ENCODE results near the gene UBE3B.

UBE3B gene

DNA sequence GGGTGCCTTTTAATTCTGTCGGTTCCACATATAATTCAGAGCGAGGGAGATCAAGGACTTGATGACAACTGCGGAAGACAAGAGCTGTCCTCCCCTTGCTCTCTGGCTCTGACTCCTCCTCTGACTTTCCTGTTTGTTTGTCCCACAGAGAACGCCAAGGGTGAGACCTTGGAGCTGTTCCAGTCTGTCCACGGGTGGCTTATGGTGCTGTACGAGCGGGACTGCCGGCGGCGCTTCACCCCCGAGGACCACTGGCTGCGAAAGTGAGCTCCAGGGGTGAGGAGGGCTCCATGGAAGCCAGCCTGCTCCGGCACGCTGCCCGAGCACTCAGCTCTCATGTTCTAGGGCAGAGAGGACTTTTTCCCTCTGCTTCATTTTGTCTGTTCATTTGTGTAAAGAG is 32.8 kb downstream of the UBE3B start:
- H3K9me3 ChIP-seq (ENCODE audit: control insufficient read depth, insufficient read depth, low read length): no peaks in the 10 kb centered on the region
- H3K36me3 ChIP-seq (ENCODE audit: control insufficient read depth, insufficient read depth, low read length): peaks cover 27% of the 10 kb centered on the region
- H3K9ac ChIP-seq (ENCODE audit: low read depth, low read length): no peak overlapping the region
- no peaks in the 10 kb centered on the region for H3K4me1 ChIP-seq (ENCODE audit: control insufficient read depth, insufficient read depth, low read length)
- no peaks in the 10 kb centered on the region for H3K27me3 ChIP-seq (ENCODE audit: control insufficient read depth, insufficient read depth, low read length)
- H3K4me3 ChIP-seq (ENCODE audit: low read depth, low read length): no peak overlapping the region

DNA sequence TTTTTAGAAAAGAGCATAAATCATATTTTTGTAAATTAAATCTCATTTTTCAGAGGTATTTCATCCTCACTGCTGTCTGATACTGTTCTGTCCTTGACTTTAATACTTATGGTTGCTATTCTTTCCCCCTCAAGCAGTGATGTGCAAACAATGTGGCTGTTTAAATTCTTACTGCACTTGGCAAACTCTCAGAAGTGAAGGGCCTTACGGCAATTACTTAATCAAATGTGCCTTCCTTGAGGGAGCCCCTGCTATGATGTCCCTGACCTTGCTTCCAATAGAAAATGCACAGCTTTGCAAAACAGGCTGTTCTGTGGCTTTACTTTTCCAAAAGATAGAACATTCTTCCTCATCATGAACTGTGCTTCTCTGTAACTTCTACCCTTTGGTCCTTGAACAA is 35.2 kb downstream of the UBE3B start:
- Histone ChIP-seq H3K36me3 (ENCODE audit: control insufficient read depth, insufficient read depth, low read length) (peaks cover 21% of the 10 kb centered on the region), H3K4me1 (ENCODE audit: control insufficient read depth, insufficient read depth, low read length) (no peaks in the 10 kb centered on the region), H3K9me3 (ENCODE audit: control insufficient read depth, insufficient read depth, low read length) (no peaks in the 10 kb centered on the region), H3K27me3 (ENCODE audit: control insufficient read depth, insufficient read depth, low read length) (no peaks in the 10 kb centered on the region), H3K4me3 (ENCODE audit: low read depth, low read length) (no peak overlapping the region), H3K9ac (ENCODE audit: low read depth, low read length) (no peak overlapping the region)

GRCh38 chr12:109513051-109513450 is 35.6 kb downstream of the UBE3B start:
- H3K9ac ChIP-seq (ENCODE audit: low read depth, low read length): no peak overlapping the region
- no peaks in the 10 kb centered on the region for H3K27me3 ChIP-seq (ENCODE audit: control insufficient read depth, insufficient read depth, low read length)
- no peaks in the 10 kb centered on the region for H3K4me1 ChIP-seq (ENCODE audit: control insufficient read depth, insufficient read depth, low read length)
- no peaks in the 10 kb centered on the region for H3K9me3 ChIP-seq (ENCODE audit: control insufficient read depth, insufficient read depth, low read length)
- no peak overlapping the region for H3K4me3 ChIP-seq (ENCODE audit: low read depth, low read length)
- peaks cover 17% of the 10 kb centered on the region for H3K36me3 ChIP-seq (ENCODE audit: control insufficient read depth, insufficient read depth, low read length)

DNA sequence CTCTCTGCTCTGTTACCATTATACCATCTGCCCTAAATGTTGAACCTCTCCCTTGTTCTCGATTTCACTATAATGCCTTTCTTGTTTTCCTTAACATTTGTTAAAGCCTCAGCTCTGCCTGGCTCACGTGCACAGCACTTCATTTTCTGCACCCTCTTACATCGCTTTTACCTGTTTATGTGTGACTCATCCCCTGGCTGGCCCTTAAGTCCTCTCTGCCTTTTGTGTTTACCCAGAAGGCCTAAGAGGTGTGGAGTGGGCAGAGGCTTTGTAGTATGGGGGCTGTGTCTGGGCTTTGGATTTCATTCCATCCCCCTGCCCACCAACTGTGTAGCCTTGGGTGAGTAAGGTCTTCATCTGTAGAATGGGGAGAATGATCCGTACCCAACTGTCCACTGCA is 36.5 kb downstream of the UBE3B start:
- Histone ChIP-seq H3K9ac (ENCODE audit: low read depth, low read length) (no peak overlapping the region), H3K4me3 (ENCODE audit: low read depth, low read length) (no peak overlapping the region), H3K9me3 (ENCODE audit: control insufficient read depth, insufficient read depth, low read length) (no peaks in the 10 kb centered on the region), H3K4me1 (ENCODE audit: control insufficient read depth, insufficient read depth, low read length) (no peaks in the 10 kb centered on the region), H3K27me3 (ENCODE audit: control insufficient read depth, insufficient read depth, low read length) (no peaks in the 10 kb centered on the region), H3K36me3 (ENCODE audit: control insufficient read depth, insufficient read depth, low read length) (peaks cover 17% of the 10 kb centered on the region)

GRCh38 chr12:109517619-109518018 is 40.2 kb downstream of the UBE3B start:
- Histone ChIP-seq H3K4me1 (ENCODE audit: control insufficient read depth, insufficient read depth, low read length) (no peaks in the 10 kb centered on the region), H3K9me3 (ENCODE audit: control insufficient read depth, insufficient read depth, low read length) (no peaks in the 10 kb centered on the region), H3K27me3 (ENCODE audit: control insufficient read depth, insufficient read depth, low read length) (no peaks in the 10 kb centered on the region), H3K9ac (ENCODE audit: low read depth, low read length) (no peak overlapping the region), H3K36me3 (ENCODE audit: control insufficient read depth, insufficient read depth, low read length) (peaks cover 11% of the 10 kb centered on the region), H3K4me3 (ENCODE audit: low read depth, low read length) (no peak overlapping the region)

GRCh38 chr12:109518820-109519665 is 41.6 kb downstream of the UBE3B start:
- H3K27me3 ChIP-seq (ENCODE audit: control insufficient read depth, insufficient read depth, low read length): no peaks in the 10 kb centered on the region
- H3K9ac ChIP-seq (ENCODE audit: low read depth, low read length): no peak overlapping the region
- no peak overlapping the region for H3K4me3 ChIP-seq (ENCODE audit: low read depth, low read length)
- no peaks in the 10 kb centered on the region for H3K9me3 ChIP-seq (ENCODE audit: control insufficient read depth, insufficient read depth, low read length)
- peaks cover 20% of the 10 kb centered on the region for H3K36me3 ChIP-seq (ENCODE audit: control insufficient read depth, insufficient read depth, low read length)
- H3K4me1 ChIP-seq (ENCODE audit: control insufficient read depth, insufficient read depth, low read length): no peaks in the 10 kb centered on the region

GRCh38 chr12:109519787-109520186 is 42.4 kb downstream of the UBE3B start:
- no peak overlapping the region for H3K9ac ChIP-seq (ENCODE audit: low read depth, low read length)
- H3K36me3 ChIP-seq (ENCODE audit: control insufficient read depth, insufficient read depth, low read length): peaks cover 24% of the 10 kb centered on the region
- H3K4me1 ChIP-seq (ENCODE audit: control insufficient read depth, insufficient read depth, low read length): no peaks in the 10 kb centered on the region
- no peaks in the 10 kb centered on the region for H3K9me3 ChIP-seq (ENCODE audit: control insufficient read depth, insufficient read depth, low read length)
- H3K27me3 ChIP-seq (ENCODE audit: control insufficient read depth, insufficient read depth, low read length): no peaks in the 10 kb centered on the region
- no peak overlapping the region for H3K4me3 ChIP-seq (ENCODE audit: low read depth, low read length)

DNA sequence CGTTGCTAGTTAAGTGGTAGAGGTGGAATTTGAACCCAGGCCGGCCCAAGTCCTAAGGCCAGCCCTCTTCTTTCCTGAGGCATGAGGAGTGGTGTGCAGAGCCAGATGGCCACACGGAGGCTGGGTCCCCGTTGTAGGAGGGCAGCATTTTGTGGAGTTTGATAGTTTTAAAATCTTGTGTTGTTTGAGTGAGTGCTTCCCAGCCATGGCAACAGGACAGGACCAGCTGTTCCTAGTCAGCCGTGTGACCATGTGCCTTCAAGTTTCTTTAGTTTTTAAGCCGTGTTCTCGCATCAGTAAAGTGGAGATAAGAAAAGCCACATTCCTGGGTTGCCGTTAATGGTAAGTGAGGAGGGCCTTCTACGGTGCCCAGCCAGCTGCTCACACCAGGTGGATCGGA is 44.4 kb downstream of the UBE3B start:
- Histone ChIP-seq H3K9ac (ENCODE audit: low read depth, low read length) (no peak overlapping the region), H3K27me3 (ENCODE audit: control insufficient read depth, insufficient read depth, low read length) (no peaks in the 10 kb centered on the region), H3K4me3 (ENCODE audit: low read depth, low read length) (no peak overlapping the region), H3K4me1 (ENCODE audit: control insufficient read depth, insufficient read depth, low read length) (no peaks in the 10 kb centered on the region), H3K36me3 (ENCODE audit: control insufficient read depth, insufficient read depth, low read length) (peaks cover 28% of the 10 kb centered on the region), H3K9me3 (ENCODE audit: control insufficient read depth, insufficient read depth, low read length) (no peaks in the 10 kb centered on the region)

GRCh38 chr12:109523071-109523470 is 45.6 kb downstream of the UBE3B start:
- Histone ChIP-seq H3K9me3 (ENCODE audit: control insufficient read depth, insufficient read depth, low read length) (no peaks in the 10 kb centered on the region), H3K4me3 (ENCODE audit: low read depth, low read length) (no peak overlapping the region), H3K27me3 (ENCODE audit: control insufficient read depth, insufficient read depth, low read length) (no peaks in the 10 kb centered on the region), H3K36me3 (ENCODE audit: control insufficient read depth, insufficient read depth, low read length) (peaks cover 25% of the 10 kb centered on the region), H3K4me1 (ENCODE audit: control insufficient read depth, insufficient read depth, low read length) (no peaks in the 10 kb centered on the region), H3K9ac (ENCODE audit: low read depth, low read length) (no peak overlapping the region)

GRCh38 chr12:109523504-109523903 is 46.1 kb downstream of the UBE3B start:
- H3K27me3 ChIP-seq (ENCODE audit: control insufficient read depth, insufficient read depth, low read length): no peaks in the 10 kb centered on the region
- no peak overlapping the region for H3K4me3 ChIP-seq (ENCODE audit: low read depth, low read length)
- no peaks in the 10 kb centered on the region for H3K9me3 ChIP-seq (ENCODE audit: control insufficient read depth, insufficient read depth, low read length)
- peaks cover 25% of the 10 kb centered on the region for H3K36me3 ChIP-seq (ENCODE audit: control insufficient read depth, insufficient read depth, low read length)
- no peaks in the 10 kb centered on the region for H3K4me1 ChIP-seq (ENCODE audit: control insufficient read depth, insufficient read depth, low read length)
- no peak overlapping the region for H3K9ac ChIP-seq (ENCODE audit: low read depth, low read length)

DNA sequence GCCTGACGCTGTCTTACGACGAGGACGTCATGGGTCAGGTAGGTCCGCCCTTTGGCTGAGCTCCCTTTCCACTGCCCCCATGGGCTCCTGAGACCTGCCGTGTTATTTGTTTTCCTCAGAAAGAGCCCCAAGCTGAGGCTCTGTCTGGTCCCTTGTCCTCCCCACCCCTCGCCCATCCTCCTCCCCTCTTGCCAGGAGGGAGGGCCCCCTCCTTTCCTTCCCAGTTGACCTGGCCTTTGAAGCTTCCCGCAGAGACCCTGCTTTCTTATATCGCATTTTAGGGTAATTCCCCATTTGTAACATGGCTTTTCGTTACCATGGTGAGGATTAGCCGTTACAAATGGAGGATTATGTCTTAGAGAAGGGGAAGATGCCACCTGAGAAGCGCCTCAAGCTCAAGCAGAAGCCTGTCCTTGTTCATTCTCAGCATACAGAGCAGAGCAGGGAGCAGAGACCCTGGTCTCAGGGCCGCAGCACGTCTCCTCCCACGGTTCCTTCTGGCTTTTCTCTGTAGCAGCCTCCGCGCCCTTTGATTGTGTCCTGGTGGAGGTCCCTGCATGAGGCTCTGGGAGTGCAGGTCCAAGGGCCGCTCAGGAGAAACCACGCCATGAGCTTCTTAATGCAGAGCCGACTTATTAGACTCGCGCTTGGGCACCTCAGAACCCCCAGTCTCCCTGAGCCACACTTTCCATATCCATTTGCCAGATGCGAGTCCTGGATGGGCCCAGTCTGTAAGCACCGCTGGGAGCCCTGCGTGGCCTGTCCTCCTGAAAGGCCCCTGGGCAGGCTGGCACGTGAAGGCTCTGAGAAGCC is 47.2 kb downstream of the UBE3B start:
- H3K27me3 ChIP-seq (ENCODE audit: control insufficient read depth, insufficient read depth, low read length): no peaks in the 10 kb centered on the region
- no peak overlapping the region for H3K4me3 ChIP-seq (ENCODE audit: low read depth, low read length)
- peaks cover 25% of the 10 kb centered on the region for H3K36me3 ChIP-seq (ENCODE audit: control insufficient read depth, insufficient read depth, low read length)
- no peak overlapping the region for H3K9ac ChIP-seq (ENCODE audit: low read depth, low read length)
- H3K9me3 ChIP-seq (ENCODE audit: control insufficient read depth, insufficient read depth, low read length): no peaks in the 10 kb centered on the region
- peaks cover 2% of the 10 kb centered on the region for H3K4me1 ChIP-seq (ENCODE audit: control insufficient read depth, insufficient read depth, low read length)

- H3K9ac ChIP-seq (ENCODE audit: low read depth, low read length): no peak overlapping the region
- peaks cover 25% of the 10 kb centered on the region for H3K36me3 ChIP-seq (ENCODE audit: control insufficient read depth, insufficient read depth, low read length)
- H3K9me3 ChIP-seq (ENCODE audit: control insufficient read depth, insufficient read depth, low read length): no peaks in the 10 kb centered on the region
- no peaks in the 10 kb centered on the region for H3K27me3 ChIP-seq (ENCODE audit: control insufficient read depth, insufficient read depth, low read length)
- H3K4me1 ChIP-seq (ENCODE audit: control insufficient read depth, insufficient read depth, low read length): peaks cover 4% of the 10 kb centered on the region
- no peak overlapping the region for H3K4me3 ChIP-seq (ENCODE audit: low read depth, low read length)
Observed at GRCh38 chr12:109525279-109525585, 47.8 kb downstream of the UBE3B start.
